Measurements from ENCODE around the gene SGMS2.
A peak's percentile ranks its signal among the peaks of the same experiment; 100 is the strongest.
"Not testable (repeated sequence)": the region's sequence is repeated elsewhere in the genome, so short reads cannot be mapped to it uniquely, and the experiment has no call there.

Gene SGMS2

GRCh38 chr4:107908377-107908776, 83.6 kb downstream of the SGMS2 start:
- DNase-seq (ENCODE audit: low read depth) = no peak

GRCh38 chr4:107913283-107913899, 88.7 kb downstream of the SGMS2 start:
- DNase-seq (ENCODE audit: low read depth) = no peak

- DNase-seq (ENCODE audit: low read depth) = no peak
Measured at GRCh38 chr4:107915220-107915619, 90.5 kb downstream of the SGMS2 start.

GRCh38 chr4:107916623-107917022, 91.9 kb downstream of the SGMS2 start:
- no peak for DNase-seq (ENCODE audit: low read depth)

- no peak for DNase-seq (ENCODE audit: low read depth)
Measured at GRCh38 chr4:107917500-107917899, 92.8 kb downstream of the SGMS2 start.

- DNase-seq (ENCODE audit: low read depth) = no peak
Measured at GRCh38 chr4:107922486-107923473, 98.0 kb downstream of the SGMS2 start.

- not testable (repeated sequence) for DNase-seq (ENCODE audit: low read depth)
Measured at GRCh38 chr4:107925713-107926112, 101.0 kb downstream of the SGMS2 start.

GRCh38 chr4:107926875-107927274, 102.1 kb downstream of the SGMS2 start:
- not testable (repeated sequence) for DNase-seq (ENCODE audit: low read depth)

GRCh38 chr4:107930821-107931774, 106.4 kb downstream of the SGMS2 start, which contains the start of gene CYP2U1:
CYP2U1 (plus strand) TSS chr4:107931549; CDS start chr4:107931644, 95 bp downstream.
- peak; percentile 39 for DNase-seq (ENCODE audit: low read depth)

GRCh38 chr4:107931775-107932321, 107.1 kb downstream of the SGMS2 start:
- DNase-seq (ENCODE audit: low read depth) = no peak

- no peak for DNase-seq (ENCODE audit: low read depth)
Measured at GRCh38 chr4:107935246-107935645, 110.5 kb downstream of the SGMS2 start.

- DNase-seq (ENCODE audit: low read depth) = no peak
Measured at GRCh38 chr4:107937040-107937439, 112.3 kb downstream of the SGMS2 start.

- DNase-seq (ENCODE audit: low read depth) = no peak
Measured at GRCh38 chr4:107939307-107939706, 114.6 kb downstream of the SGMS2 start.

GRCh38 chr4:107945809-107946208, 121.1 kb downstream of the SGMS2 start:
- DNase-seq (ENCODE audit: low read depth) = no peak

GRCh38 chr4:107950746-107951540, 126.2 kb downstream of the SGMS2 start:
- DNase-seq (ENCODE audit: low read depth) = no peak

GRCh38 chr4:107951551-107951950, 126.8 kb downstream of the SGMS2 start:
- peak; percentile 24 for DNase-seq (ENCODE audit: low read depth)

GRCh38 chr4:107956011-107956410, 131.3 kb downstream of the SGMS2 start:
- DNase-seq (ENCODE audit: low read depth) = no peak

All from GM04504 (cell line).